ENCODE results near the gene TBCD. TPM values are rescaled to one million over a fixed set of nuclear protein-coding genes. Genes with fewer than 3 reads are reported as not detected.

TBCD gene
- total and polyA plus RNA-seq, 9 of the 15 experiments (the other 6 are each of a cell fraction or from before 2014, with no cell fraction given) = 8.9 to 98.5 (median 28.0) TPM

GRCh38 chr17:82892899-82893565 lies 141.2 kb downstream of the TBCD start:
- ChIA-PET POLR2A (interaction anchor here (0.5 to 1.1 kb wide), 5 partner anchors 8 to 1071 kb away, joined by 3 to 4 read pairs (median 3); no protein-coding TSS in a partner anchor), CTCF (ENCODE audit: low intra/inter-chr PET ratio) (no interaction called here)
- no peaks in the 10 kb centered on the region for H3K27me3 ChIP-seq (ENCODE audit: control insufficient read depth in 2 of 2, insufficient read depth in 2 of 2, low read length in 2 of 2)
- no peaks in the 10 kb centered on the region for H4K20me1 ChIP-seq (replicated peaks; ENCODE audit: control insufficient read depth, insufficient read depth, low read length)
- intact Hi-C loops (cut with micrococcal nuclease) = no loop called here
- no TSS peak for BruUV-seq (replicated peaks)
- DNase-seq (ENCODE audit: extremely low read depth in 1 of 4, low spot score in 3 of 4) (no peak), ATAC-seq (no peak), FAIRE-seq (no peak)
- H3K4me1 ChIP-seq (replicated peaks in 1 of 2; ENCODE audit: control insufficient read depth in 2 of 2, insufficient read depth in 2 of 2, low read length in 2 of 2) = peaks cover 0 to 30% of the 10 kb centered on the region in 2 experiments; a peak in 3 of 5 replicates
- H3K4me2 ChIP-seq (ENCODE audit: insufficient read depth, low read length) = no peak overlapping the region
- no peak overlapping the region for H2AFZ ChIP-seq (ENCODE audit: low read depth, low read length)
- H3K36me3 ChIP-seq (ENCODE audit: control insufficient read depth, insufficient read depth, low read length) = peaks cover 52% of the 10 kb centered on the region
- no peak overlapping the region; the same call in 2 of the 3 replicates for H3K27ac ChIP-seq (ENCODE audit: extremely low read depth, low read depth, low read length)
- in situ Hi-C loops (cut with MboI) = no loop called here
- H3K9ac ChIP-seq (ENCODE audit: insufficient read depth in 1 of 2, low read depth in 2 of 2, low read length in 2 of 2) = no peak overlapping the region
- TF ChIP-seq POLR2G (IDR thresholded peaks at IDR 0.05; ENCODE audit: low read depth, low read length) (peak; percentile 49), CHD1 (IDR thresholded peaks at IDR 0.05; ENCODE audit: low read length) (no peak), HMGN3 (IDR thresholded peaks at IDR 0.05; ENCODE audit: borderline replicate concordance, extremely low read depth, insufficient read length, low read depth, low read length) (no peak)
- no peaks in the 10 kb centered on the region for H3K9me3 ChIP-seq (replicated peaks; ENCODE audit: control insufficient read depth, insufficient read depth, low read depth, low read length)
- H3K9me1 ChIP-seq (ENCODE audit: control insufficient read depth, insufficient read depth, low read length) = no peaks in the 10 kb centered on the region
- 92% methylated on average over 17 of the region's 26 CpGs for WGBS (ENCODE audit: insufficient coverage, low coverage, missing lambda C conversion rate)
- H3K4me3 ChIP-seq = no peak overlapping the region
- peaks cover 9% of the 10 kb centered on the region for H3K79me2 ChIP-seq (ENCODE audit: control insufficient read depth, insufficient read depth, low read length)

- POLR2A ChIA-PET = interaction anchor here (0.6 to 1.3 kb wide), 4 partner anchors 8 to 204 kb away, joined by 3 to 5 read pairs (median 3); no protein-coding TSS in a partner anchor
- no peak overlapping the region for H3K27ac ChIP-seq (ENCODE audit: extremely low read depth, low read depth, low read length)
- peak overlapping the region in 1 of 2 experiments; percentile 77; a peak in 1 of 4 replicates for H3K9ac ChIP-seq (ENCODE audit: insufficient read depth in 1 of 2, low read depth in 2 of 2, low read length in 2 of 2)
- CTCF ChIA-PET (ENCODE audit: low intra/inter-chr PET ratio) = no interaction called here
- no peaks in the 10 kb centered on the region for H3K27me3 ChIP-seq (ENCODE audit: control insufficient read depth in 2 of 2, insufficient read depth in 2 of 2, low read length in 2 of 2)
- WGBS (ENCODE audit: insufficient coverage, low coverage, missing lambda C conversion rate) = 74% methylated on average over 10 of the region's 10 CpGs
- peaks cover 52% of the 10 kb centered on the region for H3K36me3 ChIP-seq (ENCODE audit: control insufficient read depth, insufficient read depth, low read length)
- no peaks in the 10 kb centered on the region for H3K9me1 ChIP-seq (ENCODE audit: control insufficient read depth, insufficient read depth, low read length)
- no TSS peak for BruUV-seq (replicated peaks)
- FAIRE-seq (no peak), ATAC-seq (no peak), DNase-seq (ENCODE audit: extremely low read depth in 1 of 4, low spot score in 3 of 4) (no peak)
- no peaks in the 10 kb centered on the region for H3K9me3 ChIP-seq (replicated peaks; ENCODE audit: control insufficient read depth, insufficient read depth, low read depth, low read length)
- H4K20me1 ChIP-seq (replicated peaks; ENCODE audit: control insufficient read depth, insufficient read depth, low read length) = no peaks in the 10 kb centered on the region
- no peak overlapping the region for H2AFZ ChIP-seq (ENCODE audit: low read depth, low read length)
- in situ Hi-C loops (cut with MboI) = no loop called here
- intact Hi-C loops (cut with micrococcal nuclease) = no loop called here
- H3K4me1 ChIP-seq (replicated peaks in 1 of 2; ENCODE audit: control insufficient read depth in 2 of 2, insufficient read depth in 2 of 2, low read length in 2 of 2) = peaks cover 0 to 23% of the 10 kb centered on the region in 2 experiments; a peak in 3 of 5 replicates
- H3K4me3 ChIP-seq = no peak overlapping the region
- H3K4me2 ChIP-seq (ENCODE audit: insufficient read depth, low read length) = no peak overlapping the region
- H3K79me2 ChIP-seq (ENCODE audit: control insufficient read depth, insufficient read depth, low read length) = peaks cover 2% of the 10 kb centered on the region; the same call in 2 of the 3 replicates
- TF ChIP-seq FOXK1 (CRISPR knock-in tag; IDR thresholded peaks at IDR 0.05; ENCODE audit: borderline replicate concordance) = no peak
Measured at GRCh38 chr17:82893779-82894178, 141.9 kb downstream of the TBCD start.
